GM13976 (cell line): Measurements from ENCODE around the gene AUH.

Source experiments
- DNase-seq: peaks from one replicate; pipeline ENCODE4 v3.0.0; 2012; ENCODE audit warnings: low spot score
- in situ Hi-C: fragments of 300-500 bp; cut with MboI; formaldehyde crosslinking; loops from one replicate; pipeline ENCODE4 v1.12.0; 2022; ENCODE audit warnings: low sequenced_read_pairs, mixed read lengths, inconsistent platforms; ENCODE audit not compliant: unreplicated experiment
- TF ChIP-seq, protein P1 (sequence below): IDR thresholded peaks from 2 replicates; pipeline ENCODE4 v1.5.1; 2012; ENCODE audit warnings: borderline replicate concordance, mild to moderate bottlenecking; ENCODE audit not compliant: insufficient read depth; ENCODE audit errors: extremely low read depth, missing control alignments, control extremely low read depth

AUH gene

DNA sequence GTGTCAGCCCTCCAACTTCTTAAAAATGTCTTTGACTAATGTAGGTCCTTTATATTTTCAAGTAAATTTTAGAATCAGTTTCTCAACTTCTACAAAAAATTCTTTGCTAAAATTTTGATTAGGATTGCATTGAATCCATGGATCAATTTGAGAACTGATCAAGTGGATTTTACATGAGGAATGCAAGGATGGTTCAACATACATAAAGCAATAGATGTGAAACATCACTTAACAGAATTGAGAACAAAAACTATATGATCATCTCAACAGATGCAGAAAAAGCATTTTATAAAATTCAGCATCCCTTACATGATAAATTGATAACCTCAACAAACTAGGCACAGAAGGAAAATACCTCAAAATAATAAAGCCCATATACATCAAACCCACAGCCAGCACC lies 190.8 kb downstream of the AUH start:
- in situ Hi-C loops, result no loop called here
- TF ChIP-seq, protein P1, sequence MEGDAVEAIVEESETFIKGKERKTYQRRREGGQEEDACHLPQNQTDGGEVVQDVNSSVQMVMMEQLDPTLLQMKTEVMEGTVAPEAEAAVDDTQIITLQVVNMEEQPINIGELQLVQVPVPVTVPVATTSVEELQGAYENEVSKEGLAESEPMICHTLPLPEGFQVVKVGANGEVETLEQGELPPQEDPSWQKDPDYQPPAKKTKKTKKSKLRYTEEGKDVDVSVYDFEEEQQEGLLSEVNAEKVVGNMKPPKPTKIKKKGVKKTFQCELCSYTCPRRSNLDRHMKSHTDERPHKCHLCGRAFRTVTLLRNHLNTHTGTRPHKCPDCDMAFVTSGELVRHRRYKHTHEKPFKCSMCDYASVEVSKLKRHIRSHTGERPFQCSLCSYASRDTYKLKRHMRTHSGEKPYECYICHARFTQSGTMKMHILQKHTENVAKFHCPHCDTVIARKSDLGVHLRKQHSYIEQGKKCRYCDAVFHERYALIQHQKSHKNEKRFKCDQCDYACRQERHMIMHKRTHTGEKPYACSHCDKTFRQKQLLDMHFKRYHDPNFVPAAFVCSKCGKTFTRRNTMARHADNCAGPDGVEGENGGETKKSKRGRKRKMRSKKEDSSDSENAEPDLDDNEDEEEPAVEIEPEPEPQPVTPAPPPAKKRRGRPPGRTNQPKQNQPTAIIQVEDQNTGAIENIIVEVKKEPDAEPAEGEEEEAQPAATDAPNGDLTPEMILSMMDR, result no peak
- no peak for DNase-seq

DNA sequence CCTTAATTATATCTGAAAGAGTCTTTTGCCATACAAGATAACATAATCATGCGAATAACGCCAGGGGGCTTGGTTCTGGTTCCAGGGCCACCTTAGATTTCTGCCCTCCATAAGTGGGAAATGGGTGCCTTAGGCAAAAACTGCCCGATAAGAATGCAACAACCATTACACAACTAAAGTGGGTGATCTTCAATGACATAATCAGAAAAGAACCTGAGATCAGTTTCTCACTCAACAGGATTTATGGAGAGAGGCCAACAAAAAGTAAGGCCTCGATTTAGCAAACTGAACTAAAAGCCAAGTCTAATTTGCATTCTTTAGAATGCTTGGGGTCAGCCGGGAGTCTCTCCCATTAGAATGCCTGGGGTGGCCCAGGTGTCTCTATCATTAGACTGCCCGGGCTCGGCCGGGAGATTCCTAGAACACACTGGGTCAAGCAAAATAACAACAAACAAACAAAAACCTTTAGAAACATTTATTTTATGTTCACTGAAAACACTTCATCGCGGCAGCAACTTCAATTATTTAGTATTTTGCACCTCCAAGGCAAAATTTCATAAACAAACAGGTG lies 194.8 kb downstream of the AUH start:
- TF ChIP-seq, protein P1, result no peak
- DNase-seq, result no peak
- in situ Hi-C loops, result no loop called here

DNA sequence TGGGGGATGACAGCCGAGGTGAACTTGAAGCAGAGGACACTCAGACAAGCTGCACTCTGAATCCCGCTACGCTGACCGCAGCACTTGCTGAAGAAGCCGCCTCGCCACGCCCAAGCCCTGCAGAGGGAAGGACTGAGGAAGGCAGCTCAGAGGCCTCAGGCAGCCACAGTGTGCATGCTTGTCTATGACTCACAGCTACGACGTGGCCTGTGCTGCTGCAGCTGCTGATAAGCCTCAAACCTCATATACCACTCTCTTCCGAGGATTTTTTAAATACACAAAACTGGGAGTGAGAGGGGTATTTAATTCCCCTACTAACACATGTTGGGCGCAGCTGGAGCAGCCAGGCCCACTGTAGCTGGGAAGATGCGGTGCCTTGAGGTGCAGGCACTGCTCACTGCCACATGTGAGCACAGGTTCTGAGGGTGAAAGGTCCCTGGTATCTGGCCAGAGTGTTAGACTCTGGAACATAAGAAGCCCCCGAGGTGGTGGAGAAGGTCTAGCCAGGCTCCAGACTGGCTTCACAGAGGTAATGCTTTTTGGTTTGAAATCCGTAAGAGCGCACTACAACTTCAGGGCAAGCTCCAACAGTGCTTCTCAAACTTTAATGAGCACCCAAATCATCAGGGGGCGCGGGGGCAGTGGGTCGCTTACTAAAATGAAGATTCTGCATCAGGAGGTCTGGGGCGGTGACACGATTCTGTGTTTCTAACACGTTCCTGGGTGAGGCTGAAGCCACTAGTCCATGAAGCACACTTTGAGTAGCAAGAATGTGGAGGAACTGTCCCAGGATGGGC lies 196.8 kb downstream of the AUH start:
- DNase-seq, result no peak
- in situ Hi-C loops, result no loop called here
- TF ChIP-seq, protein P1, result no peak
